Liver (tissue), 9 donors: ENCODE measurements around the gene MEIS1. TPM values are rescaled to one million over a fixed set of nuclear protein-coding genes. Genes with fewer than 3 reads are reported as not detected.

ENCODE experiments used
- DNase-seq: peaks from one replicate; pipeline ENCODE4 v3.0.0-alpha.2; 2017; ENCODE audit warnings: low spot score
- H3K27ac ChIP-seq, 2 donors: one replicate each; pipeline ENCODE4 v1.7.0; 2013; ENCODE audit warnings: inconsistent platforms in 2 of 2, low read length in 2 of 2, control low read depth in 1 of 2, low read depth in 1 of 2, mild to moderate bottlenecking in 1 of 2
- H3K27me3 ChIP-seq, 4 donors: one replicate each; pipeline versions ENCODE4 v1.6.1 to v1.7.0; 2013; ENCODE audit warnings: low read length in 3 of 4, inconsistent platforms in 1 of 4, mild to moderate bottlenecking in 1 of 4, moderate library complexity in 1 of 4; ENCODE audit not compliant: control insufficient read depth in 4 of 4, insufficient read depth in 4 of 4
- H3K36me3 ChIP-seq, 4 donors: one replicate each; pipeline versions ENCODE4 v1.6.1 to v1.7.0; 2013; ENCODE audit warnings: low read length in 3 of 4, mild to moderate bottlenecking in 3 of 4, low read depth in 1 of 4, moderate library complexity in 1 of 4; ENCODE audit not compliant: control insufficient read depth in 4 of 4, insufficient read depth in 3 of 4
- H3K4me1 ChIP-seq, 4 donors: one replicate each; pipeline versions ENCODE4 v1.6.1 to v1.7.0; 2013; ENCODE audit warnings: low read length in 3 of 4, mild to moderate bottlenecking in 3 of 4, moderate library complexity in 1 of 4; ENCODE audit not compliant: control insufficient read depth in 4 of 4, insufficient read depth in 4 of 4
- H3K4me3 ChIP-seq, 3 donors: one replicate each; pipeline versions ENCODE4 v1.6.1 to v1.7.0; 2013; ENCODE audit warnings: low read length in 3 of 3, control low read depth in 1 of 3, low read depth in 1 of 3, mild to moderate bottlenecking in 1 of 3
- H3K9ac ChIP-seq, 2 donors: one replicate each; pipeline ENCODE4 v1.7.0; 2013; ENCODE audit warnings: low read length in 2 of 2, mild to moderate bottlenecking in 2 of 2, moderate library complexity in 2 of 2, control low read depth in 1 of 2, low read depth in 1 of 2
- H3K9me3 ChIP-seq, 4 donors: one replicate each; pipeline versions ENCODE4 v1.6.1 to v1.7.0; 2013; ENCODE audit warnings: low read length in 3 of 4; ENCODE audit not compliant: control insufficient read depth in 4 of 4
- FOXA1 ChIP-seq: IDR thresholded peaks from 2 replicates; pipeline ENCODE4 v1.6.1; 2016; ENCODE audit warnings: antibody characterized with exemption
- FOXA2 ChIP-seq: IDR thresholded peaks from 2 replicates; pipeline ENCODE4 v1.6.1; 2016; ENCODE audit warnings: antibody characterized with exemption
- GABPA ChIP-seq, 2 donors: IDR thresholded peaks in 1 of 2; conservative IDR thresholded peaks in 1 of 2; 2 replicates each; pipeline ENCODE4 v1.6.1; 2016; ENCODE audit warnings: antibody characterized with exemption in 2 of 2, mild to moderate bottlenecking in 1 of 2, moderate library complexity in 1 of 2
- HNF4A ChIP-seq, 2 donors: conservative IDR thresholded peaks; 2 replicates each; pipeline ENCODE4 v1.6.1; 2016; ENCODE audit warnings: antibody characterized with exemption in 2 of 2, mild to moderate bottlenecking in 2 of 2
- HNF4G ChIP-seq: IDR thresholded peaks from 2 replicates; pipeline ENCODE4 v1.6.1; 2016; ENCODE audit warnings: antibody characterized with exemption
- JUND ChIP-seq, 2 donors: IDR thresholded peaks; 2 replicates each; pipeline ENCODE4 v1.6.1; 2016; ENCODE audit warnings: antibody characterized with exemption in 2 of 2
- NR2F2 ChIP-seq: IDR thresholded peaks from 2 replicates; pipeline ENCODE4 v1.6.1; 2016; ENCODE audit warnings: antibody characterized with exemption
- RAD21 ChIP-seq, 2 donors: IDR thresholded peaks; 2 replicates each; pipeline ENCODE4 v1.6.1; 2016; ENCODE audit warnings: antibody characterized with exemption in 2 of 2, mild to moderate bottlenecking in 2 of 2
- RXRA ChIP-seq, 2 donors: IDR thresholded peaks; 2 replicates each; pipeline ENCODE4 v1.6.1; 2017 to 2018; ENCODE audit warnings: antibody characterized with exemption in 2 of 2, mild to moderate bottlenecking in 1 of 2
- SP1 ChIP-seq: IDR thresholded peaks from 2 replicates; pipeline ENCODE4 v1.6.1; 2018; ENCODE audit warnings: antibody characterized with exemption, mild to moderate bottlenecking
- TAF1 ChIP-seq: conservative IDR thresholded peaks from 2 replicates; pipeline ENCODE4 v1.6.1; 2016; ENCODE audit warnings: antibody characterized with exemption, mild to moderate bottlenecking
- WGBS: extraction: QIAGEN DNeasy Blood & Tissue Kit; methylation state at CpG from one replicate; pipeline ENCODE4 v1.1.7; 2013; 5-methylcytosine and 5-hydroxymethylcytosine counted together
- polyA plus RNA-seq, 2 donors: library from polyadenylated mRNA; stranded (reverse) in 1 of 2; unstranded in 1 of 2; fragments of 200-250 nt in 1 of 2; fragments of >200 nt in 1 of 2; fragmentation: Nextera tagmentation in 1 of 2; extraction: Ambion mirVana in 1 of 2; gene quantifications; one replicate each; pipeline versions ENCODE4 v1.2.1 to v1.2.3, GENCODE V29; 2013 to 2015
- total RNA-seq, 2 donors: library from RNA; depleted of rRNA; stranded (reverse); fragments of >200 nt; gene quantifications; one replicate each; pipeline ENCODE4 v1.2.3, GENCODE V29; 2014
- TF ChIP-seq, protein P1 (sequence below): IDR thresholded peaks from 2 replicates; pipeline ENCODE4 v1.6.1; 2016; ENCODE audit warnings: antibody characterized with exemption, mild to moderate bottlenecking
- TF ChIP-seq, protein P2 (sequence below): IDR thresholded peaks from 2 replicates; pipeline ENCODE4 v1.6.1; 2016; ENCODE audit warnings: antibody characterized with exemption
- TF ChIP-seq, protein P3 (sequence below): IDR thresholded peaks from 2 replicates; pipeline ENCODE4 v1.6.1; 2016; ENCODE audit warnings: antibody characterized with exemption
- TF ChIP-seq, protein P4 (sequence below): IDR thresholded peaks from 2 replicates; pipeline ENCODE4 v1.6.1; 2016; ENCODE audit warnings: antibody characterized with exemption
- TF ChIP-seq, protein P5 (sequence below): fragments of 150-350 bp; IDR thresholded peaks from 2 replicates; pipeline ENCODE4 v1.5.1; 2017; ENCODE audit warnings: improper control_type of control experiment, low read depth, low read length; ENCODE audit not compliant: missing input control
- donor health status: healthy.
- donor health status: healthy.
- donor health status: healthy.
- donor health status: healthy.
- donor health status: healthy.

The MEIS1 gene
- total and polyA plus RNA-seq, 4 donors, result 1.6 to 8.6 (median 5.5) TPM

DNA sequence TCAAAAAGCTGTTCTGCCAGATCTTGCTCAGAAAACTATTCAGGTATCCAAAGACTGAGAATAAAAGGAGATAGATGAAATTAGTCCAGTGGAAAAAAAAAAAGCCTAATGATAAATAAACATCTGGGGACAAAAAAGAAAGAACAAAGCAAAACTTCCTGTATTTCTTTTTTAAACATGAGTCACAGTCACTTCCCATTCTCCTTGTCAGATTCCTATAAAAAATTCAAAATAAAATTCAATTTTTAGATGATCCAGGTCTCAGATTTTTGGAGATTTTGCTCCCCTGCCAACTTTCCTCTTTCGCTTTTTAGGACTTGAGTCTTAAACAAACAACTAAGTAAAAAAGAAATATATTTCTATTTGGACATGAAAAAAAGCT lies 127.4 kb downstream of the MEIS1 start:
- TF ChIP-seq RAD21 (IDR thresholded peaks at IDR 0.05), result no peak
- TF ChIP-seq, protein P1, sequence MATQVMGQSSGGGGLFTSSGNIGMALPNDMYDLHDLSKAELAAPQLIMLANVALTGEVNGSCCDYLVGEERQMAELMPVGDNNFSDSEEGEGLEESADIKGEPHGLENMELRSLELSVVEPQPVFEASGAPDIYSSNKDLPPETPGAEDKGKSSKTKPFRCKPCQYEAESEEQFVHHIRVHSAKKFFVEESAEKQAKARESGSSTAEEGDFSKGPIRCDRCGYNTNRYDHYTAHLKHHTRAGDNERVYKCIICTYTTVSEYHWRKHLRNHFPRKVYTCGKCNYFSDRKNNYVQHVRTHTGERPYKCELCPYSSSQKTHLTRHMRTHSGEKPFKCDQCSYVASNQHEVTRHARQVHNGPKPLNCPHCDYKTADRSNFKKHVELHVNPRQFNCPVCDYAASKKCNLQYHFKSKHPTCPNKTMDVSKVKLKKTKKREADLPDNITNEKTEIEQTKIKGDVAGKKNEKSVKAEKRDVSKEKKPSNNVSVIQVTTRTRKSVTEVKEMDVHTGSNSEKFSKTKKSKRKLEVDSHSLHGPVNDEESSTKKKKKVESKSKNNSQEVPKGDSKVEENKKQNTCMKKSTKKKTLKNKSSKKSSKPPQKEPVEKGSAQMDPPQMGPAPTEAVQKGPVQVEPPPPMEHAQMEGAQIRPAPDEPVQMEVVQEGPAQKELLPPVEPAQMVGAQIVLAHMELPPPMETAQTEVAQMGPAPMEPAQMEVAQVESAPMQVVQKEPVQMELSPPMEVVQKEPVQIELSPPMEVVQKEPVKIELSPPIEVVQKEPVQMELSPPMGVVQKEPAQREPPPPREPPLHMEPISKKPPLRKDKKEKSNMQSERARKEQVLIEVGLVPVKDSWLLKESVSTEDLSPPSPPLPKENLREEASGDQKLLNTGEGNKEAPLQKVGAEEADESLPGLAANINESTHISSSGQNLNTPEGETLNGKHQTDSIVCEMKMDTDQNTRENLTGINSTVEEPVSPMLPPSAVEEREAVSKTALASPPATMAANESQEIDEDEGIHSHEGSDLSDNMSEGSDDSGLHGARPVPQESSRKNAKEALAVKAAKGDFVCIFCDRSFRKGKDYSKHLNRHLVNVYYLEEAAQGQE, result no peak
- TF ChIP-seq, protein P2, sequence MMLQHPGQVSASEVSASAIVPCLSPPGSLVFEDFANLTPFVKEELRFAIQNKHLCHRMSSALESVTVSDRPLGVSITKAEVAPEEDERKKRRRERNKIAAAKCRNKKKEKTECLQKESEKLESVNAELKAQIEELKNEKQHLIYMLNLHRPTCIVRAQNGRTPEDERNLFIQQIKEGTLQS, result no peak
- TF ChIP-seq, protein P3, sequence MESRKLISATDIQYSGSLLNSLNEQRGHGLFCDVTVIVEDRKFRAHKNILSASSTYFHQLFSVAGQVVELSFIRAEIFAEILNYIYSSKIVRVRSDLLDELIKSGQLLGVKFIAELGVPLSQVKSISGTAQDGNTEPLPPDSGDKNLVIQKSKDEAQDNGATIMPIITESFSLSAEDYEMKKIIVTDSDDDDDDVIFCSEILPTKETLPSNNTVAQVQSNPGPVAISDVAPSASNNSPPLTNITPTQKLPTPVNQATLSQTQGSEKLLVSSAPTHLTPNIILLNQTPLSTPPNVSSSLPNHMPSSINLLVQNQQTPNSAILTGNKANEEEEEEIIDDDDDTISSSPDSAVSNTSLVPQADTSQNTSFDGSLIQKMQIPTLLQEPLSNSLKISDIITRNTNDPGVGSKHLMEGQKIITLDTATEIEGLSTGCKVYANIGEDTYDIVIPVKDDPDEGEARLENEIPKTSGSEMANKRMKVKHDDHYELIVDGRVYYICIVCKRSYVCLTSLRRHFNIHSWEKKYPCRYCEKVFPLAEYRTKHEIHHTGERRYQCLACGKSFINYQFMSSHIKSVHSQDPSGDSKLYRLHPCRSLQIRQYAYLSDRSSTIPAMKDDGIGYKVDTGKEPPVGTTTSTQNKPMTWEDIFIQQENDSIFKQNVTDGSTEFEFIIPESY, result no peak
- TF ChIP-seq, protein P4, sequence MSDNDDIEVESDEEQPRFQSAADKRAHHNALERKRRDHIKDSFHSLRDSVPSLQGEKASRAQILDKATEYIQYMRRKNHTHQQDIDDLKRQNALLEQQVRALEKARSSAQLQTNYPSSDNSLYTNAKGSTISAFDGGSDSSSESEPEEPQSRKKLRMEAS, result no peak
- TF ChIP-seq HNF4G, result no peak
- no peak for TF ChIP-seq RXRA (IDR thresholded peaks at IDR 0.05)
- no peak for TF ChIP-seq GABPA (IDR thresholded peaks at IDR 0.05 in 1 of 2, conservative IDR thresholded peaks at IDR 0.05 in 1 of 2)
- no peak for TF ChIP-seq FOXA2
- TF ChIP-seq FOXA1, result no peak
- no peak for TF ChIP-seq TAF1
- TF ChIP-seq, protein P5, sequence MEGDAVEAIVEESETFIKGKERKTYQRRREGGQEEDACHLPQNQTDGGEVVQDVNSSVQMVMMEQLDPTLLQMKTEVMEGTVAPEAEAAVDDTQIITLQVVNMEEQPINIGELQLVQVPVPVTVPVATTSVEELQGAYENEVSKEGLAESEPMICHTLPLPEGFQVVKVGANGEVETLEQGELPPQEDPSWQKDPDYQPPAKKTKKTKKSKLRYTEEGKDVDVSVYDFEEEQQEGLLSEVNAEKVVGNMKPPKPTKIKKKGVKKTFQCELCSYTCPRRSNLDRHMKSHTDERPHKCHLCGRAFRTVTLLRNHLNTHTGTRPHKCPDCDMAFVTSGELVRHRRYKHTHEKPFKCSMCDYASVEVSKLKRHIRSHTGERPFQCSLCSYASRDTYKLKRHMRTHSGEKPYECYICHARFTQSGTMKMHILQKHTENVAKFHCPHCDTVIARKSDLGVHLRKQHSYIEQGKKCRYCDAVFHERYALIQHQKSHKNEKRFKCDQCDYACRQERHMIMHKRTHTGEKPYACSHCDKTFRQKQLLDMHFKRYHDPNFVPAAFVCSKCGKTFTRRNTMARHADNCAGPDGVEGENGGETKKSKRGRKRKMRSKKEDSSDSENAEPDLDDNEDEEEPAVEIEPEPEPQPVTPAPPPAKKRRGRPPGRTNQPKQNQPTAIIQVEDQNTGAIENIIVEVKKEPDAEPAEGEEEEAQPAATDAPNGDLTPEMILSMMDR, result no peak
- TF ChIP-seq HNF4A (conservative IDR thresholded peaks at IDR 0.05), result no peak
- no peak for TF ChIP-seq NR2F2
- no peak for TF ChIP-seq JUND (IDR thresholded peaks at IDR 0.05)
- WGBS, result 48% methylated on average over 1 of the region's 1 CpG
- Histone ChIP-seq H3K9ac (no peak overlapping the region), H3K36me3 (no peaks in the 10 kb centered on the region), H3K27ac (no peak overlapping the region), H3K4me3 (no peak overlapping the region), H3K27me3 (no peaks in the 10 kb centered on the region), H3K4me1 (peaks cover 3 to 11% (median 8%) of the 10 kb centered on the region in 4 donors), H3K9me3 (no peaks in the 10 kb centered on the region)
- no peak for DNase-seq

DNA sequence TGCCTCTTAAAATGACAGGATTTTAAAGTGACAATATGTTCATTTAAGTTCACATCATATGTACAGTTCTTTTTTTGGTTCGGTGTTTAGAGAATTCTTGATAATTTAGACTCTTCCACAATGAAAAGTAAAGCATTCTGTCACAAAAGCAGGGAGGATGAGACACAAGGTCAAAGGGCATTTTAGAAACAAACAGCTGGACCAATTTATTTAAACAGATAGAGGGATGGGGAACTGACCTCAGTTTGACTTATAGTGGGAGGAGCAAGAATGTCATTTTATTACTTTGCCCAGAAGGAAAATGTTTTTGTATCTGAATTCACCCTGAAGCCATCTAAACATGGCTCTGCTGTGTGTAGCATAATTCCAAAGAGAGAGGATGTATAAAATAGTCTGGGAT lies 128.5 kb downstream of the MEIS1 start:
- H3K4me3 ChIP-seq, result no peak overlapping the region
- 48% methylated on average over 1 of the region's 1 CpG for WGBS
- TF ChIP-seq HNF4G (no peak), HNF4A (conservative IDR thresholded peaks at IDR 0.05) (peak; percentile 44 to 62), SP1 (peak; percentile 29), RAD21 (IDR thresholded peaks at IDR 0.05) (peak in 1 of 2 donors; percentile 45), RXRA (IDR thresholded peaks at IDR 0.05) (peak; percentile 54 to 80), NR2F2 (peak; percentile 89)
- H3K9me3 ChIP-seq, result no peaks in the 10 kb centered on the region
- H3K4me1 ChIP-seq, result peaks cover 3 to 11% (median 8%) of the 10 kb centered on the region in 4 donors
- H3K27ac ChIP-seq, result no peak overlapping the region
- H3K9ac ChIP-seq, result no peak overlapping the region
- no peaks in the 10 kb centered on the region for H3K36me3 ChIP-seq
- no peak for DNase-seq
- no peaks in the 10 kb centered on the region for H3K27me3 ChIP-seq
